GM18520 (cell line): Measurements from ENCODE around the gene ZMIZ1.

Experiments used
- ATAC-seq: cut with Tn5 transposase; IDR thresholded peaks from one replicate; pipeline ENCODE4 v1.9.1; 2021; ENCODE audit not compliant: unreplicated experiment

ZMIZ1 gene

GRCh38 chr10:79115302-79115701 is 46.5 kb downstream of the ZMIZ1 start:
- no peak for ATAC-seq

DNA sequence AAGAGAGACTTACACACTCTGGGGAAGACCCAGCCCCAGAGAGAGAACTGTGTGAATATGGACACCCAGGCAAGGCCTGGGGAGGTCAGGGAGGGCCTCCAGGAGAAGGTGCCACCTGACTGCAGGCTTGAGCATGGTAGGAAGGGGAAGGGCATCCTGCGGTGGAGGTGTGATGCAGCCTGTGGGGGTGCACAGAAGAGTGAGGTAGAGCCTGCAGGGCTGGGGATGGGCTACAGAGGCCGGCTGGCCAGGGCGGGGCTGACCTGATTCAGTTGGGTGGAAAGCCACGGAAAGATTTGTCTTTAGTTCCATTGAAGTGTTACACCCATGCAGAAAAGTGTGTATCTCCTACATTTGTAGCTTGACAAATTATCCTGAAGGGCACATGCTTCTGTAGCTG is 47.6 kb downstream of the ZMIZ1 start:
- ATAC-seq, result peak; percentile 12

DNA sequence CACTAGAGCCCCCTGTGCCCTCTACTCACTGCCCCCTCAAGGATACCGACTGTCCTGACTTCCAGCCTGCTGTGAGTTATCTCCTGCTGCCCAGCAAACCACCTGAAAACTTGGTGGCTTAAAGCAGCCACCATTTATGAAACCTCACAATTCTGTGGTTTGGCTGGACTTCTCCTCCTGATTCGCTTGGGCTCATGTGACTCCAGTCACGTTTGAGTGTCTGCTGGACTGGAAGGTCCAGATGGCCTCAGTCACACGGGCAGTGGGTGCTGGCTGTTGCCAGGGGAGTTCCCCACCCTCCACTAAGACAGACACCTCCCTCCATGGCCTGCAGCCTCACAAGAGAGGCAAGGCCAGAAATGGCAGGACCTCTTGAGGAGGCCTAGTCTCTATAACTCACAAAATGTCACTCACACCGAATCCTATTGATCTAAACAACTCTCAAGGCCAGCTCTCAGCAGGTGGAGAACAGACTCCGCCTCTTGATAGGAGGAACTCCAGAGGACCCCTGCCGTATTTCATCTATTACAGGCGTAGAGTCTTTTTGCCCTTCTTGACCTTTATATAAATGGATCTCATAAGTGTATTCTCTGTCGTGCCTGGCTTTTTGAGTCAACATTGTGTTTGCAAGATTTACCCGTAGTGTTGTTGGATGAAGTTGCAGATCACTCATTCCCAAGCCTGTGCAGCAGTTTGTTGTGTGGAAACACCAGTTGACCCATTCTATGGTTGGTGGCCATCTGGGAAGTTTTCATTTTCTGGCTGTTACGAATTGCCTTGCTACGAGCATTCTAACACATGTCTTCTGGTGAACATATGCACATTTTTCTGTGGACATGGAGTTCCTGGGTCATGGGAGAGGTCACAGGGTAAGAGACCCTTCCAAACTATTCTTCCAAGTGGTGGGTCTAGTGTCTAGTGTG is 48.3 kb downstream of the ZMIZ1 start:
- peak; percentile 72 for ATAC-seq

- ATAC-seq, result no peak
Observed at GRCh38 chr10:79118286-79119202, 49.8 kb downstream of the ZMIZ1 start.

GRCh38 chr10:79119306-79119705 is 50.5 kb downstream of the ZMIZ1 start:
- ATAC-seq, result no peak

DNA sequence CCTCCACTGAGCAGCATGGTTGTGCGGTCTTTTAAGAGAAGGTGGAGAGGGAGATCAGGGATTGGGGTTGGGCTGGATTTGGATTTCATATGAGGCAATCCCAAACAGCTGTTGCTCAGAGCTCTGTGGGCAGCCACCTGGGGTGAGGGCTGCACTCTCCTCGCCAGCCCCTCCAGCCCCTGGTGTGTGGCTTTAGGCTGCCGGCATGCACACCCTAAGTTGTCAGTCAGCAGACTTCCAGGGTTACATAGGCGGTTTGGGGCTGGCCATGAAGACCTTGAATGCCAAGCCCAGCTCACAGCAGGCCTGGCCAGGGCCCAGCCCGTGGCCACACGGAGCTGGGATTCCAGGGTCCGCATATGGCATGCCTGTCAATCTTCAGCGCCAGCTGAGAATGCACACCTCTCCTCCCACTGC is 54.8 kb downstream of the ZMIZ1 start:
- ATAC-seq, result no peak

GRCh38 chr10:79124066-79124465 is 55.3 kb downstream of the ZMIZ1 start:
- ATAC-seq, result no peak

- ATAC-seq, result no peak
Observed at GRCh38 chr10:79125092-79125491, 56.3 kb downstream of the ZMIZ1 start.

DNA sequence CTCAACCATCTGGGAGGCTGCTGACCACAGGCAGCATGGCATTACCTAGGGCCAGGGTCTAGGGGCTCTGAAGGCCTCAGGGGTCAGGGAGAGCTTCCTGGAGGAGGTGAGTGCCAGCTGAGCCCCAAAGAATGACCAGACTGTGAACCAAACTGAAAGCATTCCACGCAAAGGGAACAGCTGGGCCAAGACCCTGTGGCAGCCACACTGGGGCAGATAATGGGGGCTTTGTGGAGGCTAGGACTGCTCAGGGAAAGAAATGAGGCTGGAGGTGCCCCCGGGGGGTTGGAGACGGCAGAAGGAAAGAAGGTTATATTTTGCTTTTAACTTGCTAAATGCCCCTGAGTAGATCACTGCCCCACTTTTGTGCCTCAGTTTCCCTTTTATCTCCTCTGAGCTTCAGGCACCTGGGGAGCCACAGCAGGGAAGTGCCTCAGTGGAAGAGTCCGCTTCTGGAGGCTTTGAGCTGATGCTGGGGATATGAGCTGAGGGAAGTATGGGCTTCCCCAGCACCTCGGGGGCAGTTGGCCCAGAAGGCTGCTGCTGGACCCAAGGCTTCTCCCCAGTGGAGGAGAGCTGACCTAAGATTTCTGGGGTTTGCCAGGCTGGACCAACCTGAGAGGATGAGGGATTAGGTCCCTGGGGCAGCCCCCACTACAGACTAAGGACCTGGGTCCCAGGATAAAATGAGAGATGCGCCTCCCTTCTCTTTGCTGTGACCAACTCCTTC is 57.8 kb downstream of the ZMIZ1 start:
- no peak for ATAC-seq

- no peak for ATAC-seq
Observed at GRCh38 chr10:79127151-79127961, 58.6 kb downstream of the ZMIZ1 start.

GRCh38 chr10:79128241-79128922 is 59.6 kb downstream of the ZMIZ1 start:
- no peak for ATAC-seq

DNA sequence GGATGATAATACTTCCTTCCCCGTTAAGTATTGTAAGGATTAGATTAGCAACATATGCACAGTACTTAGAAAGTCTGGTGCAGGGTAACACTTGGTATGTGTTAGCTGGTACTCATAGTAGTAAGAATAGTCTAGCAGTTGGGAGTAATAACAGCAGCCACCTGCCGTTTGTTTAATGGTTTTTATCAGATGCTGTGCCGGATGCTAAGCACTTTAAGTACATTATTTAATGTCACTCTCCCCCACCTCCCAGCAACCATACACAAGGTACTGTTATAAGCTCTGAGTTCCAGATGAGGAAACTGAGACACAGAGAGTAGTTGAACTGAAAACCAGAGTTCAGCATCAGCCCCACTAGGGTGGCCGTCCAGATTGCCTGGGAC is 60.1 kb downstream of the ZMIZ1 start:
- ATAC-seq, result no peak

DNA sequence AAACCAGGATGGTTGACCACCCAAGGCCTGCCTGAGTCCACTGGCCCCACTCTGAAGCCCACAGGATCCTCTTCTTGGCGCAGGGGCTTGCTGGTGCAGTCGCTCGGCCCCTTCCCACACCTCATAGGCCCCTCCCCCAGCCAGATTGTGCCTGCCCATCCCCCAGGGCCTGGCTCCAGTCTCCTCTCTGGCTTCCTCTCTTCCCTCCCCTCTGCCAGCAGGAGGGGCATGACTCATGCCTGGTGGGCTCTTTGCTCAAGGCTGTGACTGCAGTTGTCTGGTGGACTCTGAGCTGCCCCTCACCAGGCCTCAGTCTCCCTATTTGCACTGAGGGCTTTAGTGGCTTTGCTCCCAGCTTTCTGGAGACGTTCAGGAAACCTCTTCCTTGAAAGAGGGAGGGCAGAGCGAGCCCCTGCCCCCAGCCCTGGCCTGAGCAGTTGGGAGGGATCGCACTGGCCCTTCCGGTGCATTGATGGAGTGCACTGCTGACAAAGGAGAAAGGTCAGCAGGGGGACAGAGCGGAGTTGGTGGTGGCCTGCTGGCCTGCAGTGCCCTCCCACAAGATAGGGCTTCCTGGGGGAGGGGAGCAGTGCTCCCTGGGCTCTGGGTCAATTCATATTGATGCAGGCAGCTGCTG is 60.7 kb downstream of the ZMIZ1 start:
- no peak for ATAC-seq

- no peak for ATAC-seq
Observed at GRCh38 chr10:79130255-79130654, 61.5 kb downstream of the ZMIZ1 start.

- no peak for ATAC-seq
Observed at GRCh38 chr10:79130846-79131245, 62.1 kb downstream of the ZMIZ1 start.

DNA sequence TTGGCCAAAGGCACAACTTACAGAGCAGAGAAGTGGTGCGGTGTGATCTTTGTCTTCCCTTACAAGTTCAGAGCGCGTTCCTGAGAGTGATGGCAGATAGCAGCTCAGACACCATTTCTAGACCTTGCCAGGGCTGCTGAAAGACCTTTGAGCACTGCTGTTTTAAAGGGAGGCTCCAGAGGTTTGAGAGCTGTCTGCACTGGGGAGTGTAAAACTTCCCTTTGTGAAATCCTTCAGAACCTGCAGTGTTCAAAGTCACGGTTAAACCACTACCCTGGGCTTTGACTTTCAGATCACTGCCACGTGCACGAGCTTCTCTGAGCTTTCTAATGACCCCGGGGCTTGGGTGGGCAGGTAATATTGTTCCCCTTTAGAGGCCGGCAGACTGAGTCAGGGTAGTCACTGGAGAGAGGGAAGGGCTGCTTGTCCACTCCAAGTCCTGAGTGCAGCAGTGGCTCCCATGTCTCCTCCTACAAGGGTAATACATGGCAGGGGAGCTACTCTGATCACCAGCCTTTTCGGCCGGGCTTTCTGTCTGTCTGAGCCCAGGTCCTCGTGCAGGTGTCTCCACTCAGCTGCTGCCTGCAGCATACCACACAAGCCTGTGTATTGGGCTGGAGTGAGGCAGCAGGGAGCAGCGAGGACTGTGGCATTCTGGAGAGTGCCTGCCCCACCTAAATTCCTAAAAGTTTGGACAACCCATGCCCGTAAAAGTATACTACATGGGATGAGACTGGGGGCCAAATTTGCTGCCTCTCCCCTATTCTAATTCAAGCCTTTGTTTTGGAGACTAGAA is 63.3 kb downstream of the ZMIZ1 start:
- ATAC-seq, result no peak

DNA sequence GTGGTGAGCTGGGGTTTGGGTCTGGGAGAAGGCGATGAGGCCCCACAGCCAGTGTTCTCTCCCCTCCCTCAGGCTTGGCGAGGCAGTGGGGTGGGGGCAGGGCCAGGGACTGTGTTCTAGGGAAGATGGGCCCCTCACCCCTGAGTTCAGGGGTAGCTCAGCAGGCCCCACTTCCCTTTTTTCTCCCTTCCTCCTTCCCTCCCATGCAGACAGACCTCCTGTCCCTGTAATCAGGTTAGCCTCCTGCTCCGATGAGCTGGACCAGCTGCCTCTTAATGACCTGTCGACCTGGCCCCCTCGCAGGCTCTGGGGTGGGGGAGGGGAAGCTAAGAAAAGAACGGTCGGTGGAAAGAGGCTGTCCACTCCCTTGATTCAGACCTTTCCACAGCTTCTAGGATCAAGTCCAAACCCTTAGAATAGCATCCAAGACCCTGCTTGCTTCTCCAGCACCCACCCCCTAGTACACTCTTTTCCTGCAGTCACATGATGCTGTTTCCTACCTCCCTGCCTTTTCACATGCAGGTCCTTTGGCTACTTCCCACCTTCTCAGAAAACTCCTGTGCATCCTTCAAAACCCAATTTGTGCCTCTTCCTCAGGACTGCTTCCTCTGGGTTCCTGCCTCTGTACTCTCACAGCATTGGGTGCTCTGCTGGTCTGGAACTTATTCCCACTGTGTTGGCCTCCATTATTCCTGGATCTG is 64.1 kb downstream of the ZMIZ1 start:
- ATAC-seq, result no peak

DNA sequence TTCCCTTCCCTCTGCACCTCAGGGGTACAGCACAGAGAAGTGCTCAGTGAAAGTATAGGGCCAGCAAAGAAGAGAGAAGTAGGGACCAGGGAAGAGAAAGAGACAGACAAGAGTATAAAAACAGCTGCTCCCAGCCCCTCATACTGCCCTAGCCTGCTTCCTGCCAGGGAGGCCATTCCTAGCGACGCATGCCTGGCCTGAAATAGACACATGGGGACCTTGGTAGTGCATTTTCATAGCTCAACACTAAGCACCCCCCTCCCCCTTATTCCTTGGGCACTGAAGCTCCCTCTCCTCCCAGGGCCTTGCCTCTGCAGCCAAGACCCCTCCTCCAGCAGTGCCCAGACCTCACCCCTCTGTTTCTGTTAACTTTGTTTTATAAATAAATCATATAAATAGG is 64.7 kb downstream of the ZMIZ1 start:
- no peak for ATAC-seq
